ENCODE measurements around the gene SBNO2. TPM values are rescaled to one million over a fixed set of nuclear protein-coding genes. Genes with fewer than 3 reads are reported as not detected.
A peak's percentile ranks its signal among the peaks of the same experiment; 100 is the strongest.
"Not testable (repeated sequence)": the region's sequence is repeated elsewhere in the genome, so short reads cannot be mapped to it uniquely, and the experiment has no call there.

The SBNO2 gene
- total RNA-seq, 4 donors from 2014 or later: 14.9 to 67.2 (median 20.9) TPM

- WGBS, 2 donors (ENCODE audit: low coverage in 1 of 2): 43 to 100% methylated on average over 1 to 15 of the region's 39 CpGs
- peaks cover 0 to 100% (median 64%) of the 10 kb centered on the region in 3 donors for H3K4me1 ChIP-seq
Measured at GRCh38 chr19:1213391-1214286, 39.6 kb upstream of the SBNO2 start.

GRCh38 chr19:1211494-1212234, 37.6 kb upstream of the SBNO2 start:
- Histone ChIP-seq H3K4me3 (no peak overlapping the region), H3K36me3 (peaks cover 0 to 20% of the 10 kb centered on the region in 2 donors), H3K27me3 (no peaks in the 10 kb centered on the region), H3K9me3 (no peaks in the 10 kb centered on the region), H3K27ac (peak overlapping the region in 2 of 4 donors; percentile 15 to 41), H3K4me1 (peaks cover 0 to 100% (median 53%) of the 10 kb centered on the region in 3 donors)
- no peak for ATAC-seq
- TF ChIP-seq CTCF (IDR thresholded peaks at IDR 0.05): no peak
- 40 to 84% methylated on average over 1 to 14 of the region's 33 CpGs for WGBS, 2 donors (ENCODE audit: low coverage in 1 of 2)

More at GRCh38 chr19:1213391-1214286, 39.6 kb upstream of the SBNO2 start:
- Histone ChIP-seq H3K4me3 (peak overlapping the region in 1 of 2 donors; percentile 21), H3K27me3 (no peaks in the 10 kb centered on the region), H3K27ac (peak overlapping the region; percentile 70 to 89 (median 87)), H3K9me3 (no peaks in the 10 kb centered on the region), H3K36me3 (peaks cover 0 to 20% of the 10 kb centered on the region in 2 donors)
- TF ChIP-seq POLR2AphosphoS5 (IDR thresholded peaks at IDR 0.05) (peak; percentile 15), POLR2A (IDR thresholded peaks at IDR 0.05) (no peak), EP300 (IDR thresholded peaks at IDR 0.05) (no peak), CTCF (IDR thresholded peaks at IDR 0.05) (no peak)
- ATAC-seq: peak; percentile 66

GRCh38 chr19:1210227-1210538, 36.1 kb upstream of the SBNO2 start:
- WGBS, 2 donors (ENCODE audit: low coverage in 1 of 2): 67% methylated on average over 3 of the region's 13 CpGs; no CpG with 5 or more reads in 1 of the 2 donors
- Histone ChIP-seq H3K27ac (peak overlapping the region in 3 of 4 donors; percentile 15 to 45 (median 35)), H3K36me3 (peaks cover 0 to 20% of the 10 kb centered on the region in 2 donors), H3K4me3 (no peak overlapping the region), H3K27me3 (no peaks in the 10 kb centered on the region), H3K4me1 (peaks cover 0 to 90% (median 39%) of the 10 kb centered on the region in 3 donors), H3K9me3 (no peaks in the 10 kb centered on the region)
- TF ChIP-seq POLR2AphosphoS5 (IDR thresholded peaks at IDR 0.05): no peak
- TF ChIP-seq EP300 (IDR thresholded peaks at IDR 0.05): no peak
- ATAC-seq: no peak

- H3K27me3 ChIP-seq, H3K9me3 ChIP-seq, ATAC-seq, H3K4me3 ChIP-seq: not testable (repeated sequence)
- no CpG with 5 or more reads among the region's 10 CpGs for WGBS, 2 donors (ENCODE audit: low coverage in 1 of 2)
- Histone ChIP-seq H3K36me3 (peaks cover 0 to 20% of the 10 kb centered on the region in 2 donors), H3K27ac (peak overlapping the region in 3 of 4 donors; percentile 15 to 87 (median 22)), H3K4me1 (peaks cover 0 to 90% (median 26%) of the 10 kb centered on the region in 3 donors)
Measured at GRCh38 chr19:1208830-1209229, 34.8 kb upstream of the SBNO2 start.

GRCh38 chr19:1206864-1207450, 32.9 kb upstream of the SBNO2 start:
- Histone ChIP-seq H3K4me3 (peak overlapping the region; percentile 78 to 81), H3K27ac (peak overlapping the region; percentile 62 to 87 (median 84)), H3K27me3 (no peaks in the 10 kb centered on the region), H3K4me1 (peaks cover 0 to 81% (median 19%) of the 10 kb centered on the region in 3 donors), H3K36me3 (peaks cover 0 to 16% of the 10 kb centered on the region in 2 donors), H3K9me3 (no peaks in the 10 kb centered on the region)
- no peak for ATAC-seq
- TF ChIP-seq POLR2AphosphoS5 (IDR thresholded peaks at IDR 0.05) (no peak), CTCF (IDR thresholded peaks at IDR 0.05) (no peak), POLR2A (IDR thresholded peaks at IDR 0.05) (no peak), EP300 (IDR thresholded peaks at IDR 0.05) (no peak)
- WGBS, 2 donors (ENCODE audit: low coverage in 1 of 2): 2% methylated on average over 9 to 17 of the region's 38 CpGs

Data from gastroesophageal sphincter (tissue), 4 donors.